ENCODE results near the gene IGFN1. TPM values are rescaled to one million over a fixed set of nuclear protein-coding genes. Genes with fewer than 3 reads are reported as not detected.

The IGFN1 gene
- polyA plus RNA-seq, 2 donors: 0.01 to 0.02 TPM

- no peaks in the 10 kb centered on the region for H3K27me3 ChIP-seq (ENCODE audit: control insufficient read depth in 1 of 2, insufficient read depth in 2 of 2, low read length in 2 of 2)
- H3K4me3 ChIP-seq (ENCODE audit: low read depth in 1 of 2, low read length in 2 of 2): no peak overlapping the region
- H3K4me1 ChIP-seq (ENCODE audit: control insufficient read depth in 2 of 2, insufficient read depth in 2 of 2, low read length in 1 of 2): no peaks in the 10 kb centered on the region
- H3K27ac ChIP-seq (ENCODE audit: low read depth in 2 of 2, low read length in 1 of 2): no peak overlapping the region
- H3K9me3 ChIP-seq (ENCODE audit: control insufficient read depth in 2 of 2, insufficient read depth in 1 of 2, low read depth in 1 of 2, low read length in 1 of 2): no peaks in the 10 kb centered on the region
- WGBS, 2 donors: 89 to 92% methylated on average over 17 of the region's 17 CpGs
- H3K36me3 ChIP-seq (ENCODE audit: control insufficient read depth in 2 of 2, insufficient read depth in 2 of 2, low read length in 1 of 2): peaks cover 2 to 28% of the 10 kb centered on the region in 2 donors
Measured at GRCh38 chr1:201146626-201147390, 43.8 kb upstream of the IGFN1 start.

DNA sequence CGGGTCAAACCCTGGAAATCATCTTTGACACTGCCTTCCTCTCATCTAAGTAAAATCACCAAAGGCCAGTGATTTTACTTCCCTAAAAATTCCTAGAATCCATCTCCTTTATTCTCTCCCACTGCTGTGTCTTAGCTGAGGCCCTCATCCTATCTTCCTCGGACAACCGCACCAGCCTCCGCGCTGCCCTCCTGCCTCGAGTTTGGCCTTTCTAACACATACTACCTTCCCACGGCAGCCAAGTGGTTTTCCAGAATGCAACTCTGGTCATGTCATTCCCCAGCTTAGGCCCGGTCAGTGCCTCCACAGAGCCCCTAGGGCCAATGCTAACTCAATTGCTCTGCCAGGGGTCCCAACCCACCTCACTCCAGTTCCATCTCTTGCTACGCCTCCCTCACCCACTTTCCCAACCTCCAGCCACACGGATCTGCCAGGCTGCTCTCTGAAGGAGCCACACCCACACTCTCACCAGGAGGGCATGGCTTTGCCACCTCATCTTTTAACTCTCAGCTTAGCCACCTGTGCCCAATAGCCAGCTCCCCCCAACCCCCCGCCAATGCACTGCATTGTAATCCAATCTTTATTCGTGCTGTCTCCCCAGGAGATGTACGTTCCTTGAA, 43.1 kb upstream of the IGFN1 start:
- Histone ChIP-seq H3K4me1 (ENCODE audit: control insufficient read depth in 2 of 2, insufficient read depth in 2 of 2, low read length in 1 of 2) (no peaks in the 10 kb centered on the region), H3K27ac (ENCODE audit: low read depth in 2 of 2, low read length in 1 of 2) (no peak overlapping the region), H3K36me3 (ENCODE audit: control insufficient read depth in 2 of 2, insufficient read depth in 2 of 2, low read length in 1 of 2) (peaks cover 2 to 28% of the 10 kb centered on the region in 2 donors), H3K27me3 (ENCODE audit: control insufficient read depth in 1 of 2, insufficient read depth in 2 of 2, low read length in 2 of 2) (no peaks in the 10 kb centered on the region), H3K9me3 (ENCODE audit: control insufficient read depth in 2 of 2, insufficient read depth in 1 of 2, low read depth in 1 of 2, low read length in 1 of 2) (no peaks in the 10 kb centered on the region), H3K4me3 (ENCODE audit: low read depth in 1 of 2, low read length in 2 of 2) (no peak overlapping the region)
- WGBS, 2 donors: 84 to 92% methylated on average over 13 of the region's 13 CpGs

DNA sequence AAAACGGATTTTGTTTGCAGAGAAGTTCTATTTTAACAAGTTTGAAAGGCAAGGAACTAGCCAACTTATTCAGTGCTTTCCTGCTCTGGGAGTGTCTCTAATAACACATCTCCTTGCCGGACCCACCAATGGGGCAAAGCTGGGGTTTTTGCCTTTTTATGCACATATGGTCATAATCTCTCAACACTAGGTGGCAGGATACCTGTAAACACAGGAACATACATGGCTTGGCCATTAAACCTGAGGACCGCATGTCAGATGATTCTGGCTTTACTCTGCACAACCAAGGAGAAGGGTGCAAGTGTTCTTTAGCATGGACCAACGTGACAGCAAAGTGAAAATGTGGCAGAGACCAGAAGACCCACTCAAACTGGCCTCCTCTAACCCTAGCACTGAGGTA, 41.2 kb upstream of the IGFN1 start:
- H3K27me3 ChIP-seq (ENCODE audit: control insufficient read depth in 1 of 2, insufficient read depth in 2 of 2, low read length in 2 of 2): no peaks in the 10 kb centered on the region
- H3K27ac ChIP-seq (ENCODE audit: low read depth in 2 of 2, low read length in 1 of 2): no peak overlapping the region
- H3K9me3 ChIP-seq (ENCODE audit: control insufficient read depth in 2 of 2, insufficient read depth in 1 of 2, low read depth in 1 of 2, low read length in 1 of 2): no peaks in the 10 kb centered on the region
- peaks cover 4 to 6% of the 10 kb centered on the region in 2 donors for H3K4me1 ChIP-seq (ENCODE audit: control insufficient read depth in 2 of 2, insufficient read depth in 2 of 2, low read length in 1 of 2)
- peaks cover 2 to 15% of the 10 kb centered on the region in 2 donors for H3K36me3 ChIP-seq (ENCODE audit: control insufficient read depth in 2 of 2, insufficient read depth in 2 of 2, low read length in 1 of 2)
- no peak overlapping the region for H3K4me3 ChIP-seq (ENCODE audit: low read depth in 1 of 2, low read length in 2 of 2)
- 70 to 78% methylated on average over 4 of the region's 4 CpGs for WGBS, 2 donors

- Histone ChIP-seq H3K36me3 (ENCODE audit: control insufficient read depth in 2 of 2, insufficient read depth in 2 of 2, low read length in 1 of 2) (peaks cover 0 to 1% of the 10 kb centered on the region in 2 donors), H3K4me1 (ENCODE audit: control insufficient read depth in 2 of 2, insufficient read depth in 2 of 2, low read length in 1 of 2) (peaks cover 4 to 6% of the 10 kb centered on the region in 2 donors), H3K27ac (ENCODE audit: low read depth in 2 of 2, low read length in 1 of 2) (peak overlapping the region in 1 of 2 donors; percentile 57), H3K9me3 (ENCODE audit: control insufficient read depth in 2 of 2, insufficient read depth in 1 of 2, low read depth in 1 of 2, low read length in 1 of 2) (no peaks in the 10 kb centered on the region), H3K27me3 (ENCODE audit: control insufficient read depth in 1 of 2, insufficient read depth in 2 of 2, low read length in 2 of 2) (no peaks in the 10 kb centered on the region), H3K4me3 (ENCODE audit: low read depth in 1 of 2, low read length in 2 of 2) (peak overlapping the region; percentile 78 to 86)
- 3 to 4% methylated on average over 31 to 37 of the region's 37 CpGs for WGBS, 2 donors
Measured at GRCh38 chr1:201153474-201154388, 36.9 kb upstream of the IGFN1 start.

DNA sequence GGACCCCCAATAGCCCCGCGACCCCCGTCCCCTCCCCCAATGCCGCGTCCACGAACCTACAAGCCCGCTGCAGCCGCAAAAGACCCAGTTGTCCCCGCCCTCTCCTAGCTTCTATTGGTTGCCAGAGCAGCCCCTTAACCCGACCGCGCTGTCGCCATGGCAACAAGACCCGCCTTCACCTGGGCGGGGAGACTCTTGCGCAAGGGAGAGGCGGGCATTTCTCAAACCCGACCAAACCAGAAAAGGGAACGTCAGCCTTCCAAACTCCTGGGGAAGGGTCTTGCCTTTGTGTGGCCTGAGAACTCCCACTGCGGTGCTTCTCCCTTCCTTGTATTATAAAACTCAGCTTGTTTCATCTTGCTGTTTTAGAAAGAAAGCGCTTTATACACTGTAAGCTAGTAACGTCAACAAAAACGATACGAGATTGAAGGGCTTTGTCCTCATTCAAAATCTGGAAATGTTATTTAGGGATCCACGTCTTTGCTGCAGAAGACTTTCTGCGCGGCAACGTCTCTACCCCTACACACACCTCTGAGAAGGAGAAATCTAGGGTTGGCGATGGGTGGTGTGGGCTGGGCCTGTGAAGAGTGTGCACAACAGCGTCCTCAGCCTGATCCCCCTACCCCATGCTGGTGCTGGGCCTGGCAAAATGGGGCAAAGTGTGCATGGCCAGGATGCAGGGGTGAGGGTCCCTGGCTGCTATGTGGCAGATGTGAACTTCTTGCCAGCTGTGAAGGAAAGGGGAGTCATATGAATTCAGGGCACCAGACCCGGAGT, 36.0 kb upstream of the IGFN1 start, which contains the start of gene TMEM9:
Gene TMEM9 (minus strand): TSS at position 86 of the 777 bp plus-strand sequence. CDS start 551 bp downstream, outside the sequence.
- peak within 1 kb of the TSS in 1 of 2 donors; percentile 61 for H3K27ac ChIP-seq (ENCODE audit: low read depth in 2 of 2, low read length in 1 of 2)

DNA sequence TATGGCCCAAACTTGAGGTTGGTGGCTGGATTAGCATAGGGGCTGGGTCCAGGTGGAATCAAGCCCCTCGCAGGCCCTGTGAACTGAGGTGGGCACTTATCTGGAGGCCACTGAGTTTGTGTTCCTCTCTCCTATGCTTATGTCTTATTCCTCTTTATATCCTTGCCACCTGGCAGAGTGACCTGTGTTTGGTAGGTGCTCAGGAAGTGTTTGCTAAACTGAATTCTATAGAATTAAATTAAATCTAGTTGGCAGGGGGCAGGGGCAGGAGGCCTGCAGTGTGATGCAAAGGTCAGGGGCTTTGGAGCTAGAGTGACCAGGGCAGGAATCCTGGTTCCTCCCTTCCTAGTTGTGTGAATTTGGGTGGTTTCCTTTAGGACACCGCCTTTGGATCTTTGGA, 35.3 kb upstream of the IGFN1 start:
- 83 to 90% methylated on average over 2 of the region's 2 CpGs for WGBS, 2 donors
- Histone ChIP-seq H3K9me3 (ENCODE audit: control insufficient read depth in 2 of 2, insufficient read depth in 1 of 2, low read depth in 1 of 2, low read length in 1 of 2) (no peaks in the 10 kb centered on the region), H3K27me3 (ENCODE audit: control insufficient read depth in 1 of 2, insufficient read depth in 2 of 2, low read length in 2 of 2) (no peaks in the 10 kb centered on the region), H3K27ac (ENCODE audit: low read depth in 2 of 2, low read length in 1 of 2) (no peak overlapping the region), H3K4me3 (ENCODE audit: low read depth in 1 of 2, low read length in 2 of 2) (no peak overlapping the region), H3K36me3 (ENCODE audit: control insufficient read depth in 2 of 2, insufficient read depth in 2 of 2, low read length in 1 of 2) (no peaks in the 10 kb centered on the region), H3K4me1 (ENCODE audit: control insufficient read depth in 2 of 2, insufficient read depth in 2 of 2, low read length in 1 of 2) (peaks cover 4 to 6% of the 10 kb centered on the region in 2 donors)

More for the DNA sequence above, 36.0 kb upstream of the IGFN1 start, which contains the start of gene TMEM9:
- Histone ChIP-seq H3K4me3 (ENCODE audit: low read depth in 1 of 2, low read length in 2 of 2) (peak within 1 kb of the TSS; percentile 78 to 86), H3K9me3 (ENCODE audit: control insufficient read depth in 2 of 2, insufficient read depth in 1 of 2, low read depth in 1 of 2, low read length in 1 of 2) (no peaks in the 10 kb centered on the region), H3K27me3 (ENCODE audit: control insufficient read depth in 1 of 2, insufficient read depth in 2 of 2, low read length in 2 of 2) (no peaks in the 10 kb centered on the region), H3K4me1 (ENCODE audit: control insufficient read depth in 2 of 2, insufficient read depth in 2 of 2, low read length in 1 of 2) (peaks cover 4 to 6% of the 10 kb centered on the region in 2 donors), H3K36me3 (ENCODE audit: control insufficient read depth in 2 of 2, insufficient read depth in 2 of 2, low read length in 1 of 2) (no peaks in the 10 kb centered on the region)
- 7 to 10% methylated on average over 31 of the region's 31 CpGs for WGBS, 2 donors

- Histone ChIP-seq H3K9me3 (ENCODE audit: control insufficient read depth in 2 of 2, insufficient read depth in 1 of 2, low read depth in 1 of 2, low read length in 1 of 2) (no peaks in the 10 kb centered on the region), H3K4me3 (ENCODE audit: low read depth in 1 of 2, low read length in 2 of 2) (no peak overlapping the region), H3K27ac (ENCODE audit: low read depth in 2 of 2, low read length in 1 of 2) (no peak overlapping the region), H3K36me3 (ENCODE audit: control insufficient read depth in 2 of 2, insufficient read depth in 2 of 2, low read length in 1 of 2) (no peaks in the 10 kb centered on the region), H3K27me3 (ENCODE audit: control insufficient read depth in 1 of 2, insufficient read depth in 2 of 2, low read length in 2 of 2) (no peaks in the 10 kb centered on the region), H3K4me1 (ENCODE audit: control insufficient read depth in 2 of 2, insufficient read depth in 2 of 2, low read length in 1 of 2) (peaks cover 4 to 6% of the 10 kb centered on the region in 2 donors)
- 84 to 85% methylated on average over 3 of the region's 3 CpGs for WGBS, 2 donors
Measured at GRCh38 chr1:201156346-201156745, 34.3 kb upstream of the IGFN1 start.

- H3K27me3 ChIP-seq (ENCODE audit: control insufficient read depth in 1 of 2, insufficient read depth in 2 of 2, low read length in 2 of 2): no peaks in the 10 kb centered on the region
- H3K36me3 ChIP-seq (ENCODE audit: control insufficient read depth in 2 of 2, insufficient read depth in 2 of 2, low read length in 1 of 2): no peaks in the 10 kb centered on the region
- peaks cover 4 to 6% of the 10 kb centered on the region in 2 donors for H3K4me1 ChIP-seq (ENCODE audit: control insufficient read depth in 2 of 2, insufficient read depth in 2 of 2, low read length in 1 of 2)
- no peaks in the 10 kb centered on the region for H3K9me3 ChIP-seq (ENCODE audit: control insufficient read depth in 2 of 2, insufficient read depth in 1 of 2, low read depth in 1 of 2, low read length in 1 of 2)
- H3K4me3 ChIP-seq (ENCODE audit: low read depth in 1 of 2, low read length in 2 of 2): no peak overlapping the region
- H3K27ac ChIP-seq (ENCODE audit: low read depth in 2 of 2, low read length in 1 of 2): no peak overlapping the region
Measured at GRCh38 chr1:201156819-201157218, 33.8 kb upstream of the IGFN1 start.

DNA sequence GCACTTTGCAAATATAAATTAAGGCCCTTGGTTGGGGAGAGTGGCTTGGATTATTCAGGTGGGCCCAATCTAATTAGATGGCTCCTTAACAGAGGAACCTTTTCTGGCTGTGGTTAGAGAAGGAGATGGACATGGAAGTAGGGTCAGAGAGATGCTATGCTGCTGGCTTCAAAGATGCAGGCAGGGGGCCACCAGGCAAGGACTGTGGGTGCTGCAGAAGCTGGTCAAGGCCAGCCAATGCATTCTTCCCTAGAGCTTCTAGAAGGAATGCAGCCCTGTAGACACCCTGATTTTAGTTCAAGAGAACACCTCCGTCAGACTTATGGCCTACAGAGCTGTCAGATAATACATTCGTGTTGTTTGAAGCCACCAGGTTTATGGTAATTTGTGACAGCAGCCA, 32.7 kb upstream of the IGFN1 start:
- Histone ChIP-seq H3K9me3 (ENCODE audit: control insufficient read depth in 2 of 2, insufficient read depth in 1 of 2, low read depth in 1 of 2, low read length in 1 of 2) (no peaks in the 10 kb centered on the region), H3K36me3 (ENCODE audit: control insufficient read depth in 2 of 2, insufficient read depth in 2 of 2, low read length in 1 of 2) (no peaks in the 10 kb centered on the region), H3K4me1 (ENCODE audit: control insufficient read depth in 2 of 2, insufficient read depth in 2 of 2, low read length in 1 of 2) (peaks cover 4 to 6% of the 10 kb centered on the region in 2 donors), H3K27me3 (ENCODE audit: control insufficient read depth in 1 of 2, insufficient read depth in 2 of 2, low read length in 2 of 2) (no peaks in the 10 kb centered on the region), H3K27ac (ENCODE audit: low read depth in 2 of 2, low read length in 1 of 2) (no peak overlapping the region), H3K4me3 (ENCODE audit: low read depth in 1 of 2, low read length in 2 of 2) (no peak overlapping the region)
- 83 to 89% methylated on average over 2 of the region's 2 CpGs for WGBS, 2 donors

Measured in esophagus (tissue), 2 donors.